ENCODE measurements around the gene EYA2.

GRCh38 chr20:47189060-47189459 is 294.4 kb downstream of the EYA2 start:
- TF ChIP-seq CTCF (optimal IDR thresholded peaks at IDR 0.05 in 1 of 3, IDR thresholded peaks at IDR 0.05 in 1 of 3, conservative IDR thresholded peaks at IDR 0.05 in 1 of 3; ENCODE audit: extremely low read depth in 1 of 3, insufficient read depth in 2 of 3, low read length in 3 of 3) (no peak), EZH2 (IDR thresholded peaks at IDR 0.05; ENCODE audit: low read length) (no peak)
